Upper lobe of right lung (tissue), 1 donor: ENCODE data around the gene FRYL. TPM values are rescaled to one million over a fixed set of nuclear protein-coding genes. Genes with fewer than 3 reads are reported as not detected.
"Not testable (repeated sequence)": the region's sequence is repeated elsewhere in the genome, so short reads cannot be mapped to it uniquely, and the experiment has no call there.

Experiments
- ATAC-seq: fragments of 200-7000 bp; cut with Tn5 transposase; one replicate; pipeline ENCODE4 v1.9.1; 2020; ENCODE audit warnings: mild to moderate bottlenecking, moderate library complexity
- DNase-seq: peaks from one replicate; pipeline ENCODE4 v3.0.0-alpha.2; 2020
- H3K27ac ChIP-seq: fragments of 200-600 bp; one replicate; pipeline ENCODE4 v1.8.0; 2022
- H3K27me3 ChIP-seq: fragments of 200-600 bp; one replicate; pipeline ENCODE4 v1.8.0; 2022; ENCODE audit warnings: mild to moderate bottlenecking
- H3K36me3 ChIP-seq: fragments of 200-600 bp; one replicate; pipeline ENCODE4 v1.8.0; 2022
- H3K4me1 ChIP-seq: fragments of 200-600 bp; one replicate; pipeline ENCODE4 v1.8.0; 2022
- H3K4me3 ChIP-seq: fragments of 200-600 bp; one replicate; pipeline ENCODE4 v1.8.0; 2022; ENCODE audit warnings: mild to moderate bottlenecking
- H3K9me3 ChIP-seq: fragments of 200-600 bp; one replicate; pipeline ENCODE4 v1.8.0; 2022
- intact Hi-C: fragments of 100-400 bp; cut with DNase I; formaldehyde crosslinking; loops from one replicate; pipeline ENCODE4 v1.11.0; 2022
- total RNA-seq: library from RNA; stranded (reverse); fragmentation: NEBNext Ultra II Directional; extraction: Animal tissue kit (Norgen Biotek cat#: 25700); gene quantifications from one replicate; pipeline ENCODE4 v1.2.1, GENCODE V29; 2021
- TF ChIP-seq, protein P1 (sequence below): fragments of 200-600 bp; IDR thresholded peaks from one replicate; pipeline ENCODE4 v1.8.0; 2022; ENCODE audit warnings: antibody characterized with exemption
- donor health status: DM: no; HTN: yes; CAD: no; lungs with severe emphysema.

The FRYL gene
- total RNA-seq, 1 donor from 2014 or later, result 71.9 TPM

GRCh38 chr4:48772556-48772955, 7.5 kb downstream of the FRYL start:
- no peak for ATAC-seq
- no peaks in the 10 kb centered on the region for H3K36me3 ChIP-seq
- intact Hi-C loops, result no loop called here

DNA sequence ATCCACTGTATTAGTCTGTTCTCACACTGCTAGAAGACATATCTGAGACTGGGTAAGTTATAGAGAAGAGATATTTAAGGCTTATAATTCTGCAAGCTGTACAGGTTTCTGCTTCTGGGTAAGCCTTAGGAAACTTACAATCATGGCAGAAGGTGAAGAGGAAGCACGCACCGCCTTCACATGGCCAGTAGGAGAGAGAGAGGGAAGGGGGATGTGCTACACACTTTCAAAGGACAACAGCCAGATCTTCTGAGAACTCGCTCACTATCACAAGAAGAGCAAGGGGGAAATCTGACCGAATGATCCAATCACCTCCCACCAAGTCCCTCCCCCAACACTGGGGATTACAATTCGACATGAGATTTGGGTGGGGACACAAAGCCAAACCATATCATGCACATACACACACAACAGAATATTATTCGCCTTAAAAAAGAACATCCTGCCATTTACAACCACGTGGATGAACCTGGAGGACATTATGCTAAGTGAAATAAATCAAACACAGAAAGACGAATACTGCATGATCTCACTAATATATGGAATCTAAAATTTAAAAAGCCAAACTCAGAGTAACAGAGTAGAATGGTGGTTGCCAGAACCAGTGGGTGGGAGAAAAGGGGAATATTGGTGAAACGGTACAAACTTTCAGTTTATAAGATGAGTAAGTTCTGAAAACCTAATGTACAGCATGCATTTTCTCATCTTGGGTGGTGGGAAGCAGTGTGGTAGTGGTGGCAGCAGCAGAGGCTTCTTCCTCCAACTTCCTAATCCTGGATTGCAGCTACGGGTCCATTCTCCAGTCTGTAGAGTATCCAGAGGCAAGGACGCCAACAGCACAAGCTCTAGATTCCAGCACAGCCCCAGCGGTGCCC, 12.8 kb downstream of the FRYL start:
- Histone ChIP-seq H3K27ac (no peak overlapping the region), H3K4me3 (no peak overlapping the region), H3K9me3 (no peaks in the 10 kb centered on the region), H3K4me1 (peaks cover 12% of the 10 kb centered on the region), H3K36me3 (no peaks in the 10 kb centered on the region), H3K27me3 (no peaks in the 10 kb centered on the region)
- no peak for ATAC-seq
- TF ChIP-seq, protein P1, sequence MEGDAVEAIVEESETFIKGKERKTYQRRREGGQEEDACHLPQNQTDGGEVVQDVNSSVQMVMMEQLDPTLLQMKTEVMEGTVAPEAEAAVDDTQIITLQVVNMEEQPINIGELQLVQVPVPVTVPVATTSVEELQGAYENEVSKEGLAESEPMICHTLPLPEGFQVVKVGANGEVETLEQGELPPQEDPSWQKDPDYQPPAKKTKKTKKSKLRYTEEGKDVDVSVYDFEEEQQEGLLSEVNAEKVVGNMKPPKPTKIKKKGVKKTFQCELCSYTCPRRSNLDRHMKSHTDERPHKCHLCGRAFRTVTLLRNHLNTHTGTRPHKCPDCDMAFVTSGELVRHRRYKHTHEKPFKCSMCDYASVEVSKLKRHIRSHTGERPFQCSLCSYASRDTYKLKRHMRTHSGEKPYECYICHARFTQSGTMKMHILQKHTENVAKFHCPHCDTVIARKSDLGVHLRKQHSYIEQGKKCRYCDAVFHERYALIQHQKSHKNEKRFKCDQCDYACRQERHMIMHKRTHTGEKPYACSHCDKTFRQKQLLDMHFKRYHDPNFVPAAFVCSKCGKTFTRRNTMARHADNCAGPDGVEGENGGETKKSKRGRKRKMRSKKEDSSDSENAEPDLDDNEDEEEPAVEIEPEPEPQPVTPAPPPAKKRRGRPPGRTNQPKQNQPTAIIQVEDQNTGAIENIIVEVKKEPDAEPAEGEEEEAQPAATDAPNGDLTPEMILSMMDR, result no peak
- DNase-seq, result no peak
- intact Hi-C loops, result no loop called here

More at GRCh38 chr4:48772556-48772955, 7.5 kb downstream of the FRYL start:
- Histone ChIP-seq H3K9me3 (no peaks in the 10 kb centered on the region), H3K27ac (no peak overlapping the region), H3K4me1 (peaks cover 57% of the 10 kb centered on the region), H3K4me3 (no peak overlapping the region), H3K27me3 (no peaks in the 10 kb centered on the region)
- TF ChIP-seq, protein P1, result no peak
- DNase-seq, result no peak

DNA sequence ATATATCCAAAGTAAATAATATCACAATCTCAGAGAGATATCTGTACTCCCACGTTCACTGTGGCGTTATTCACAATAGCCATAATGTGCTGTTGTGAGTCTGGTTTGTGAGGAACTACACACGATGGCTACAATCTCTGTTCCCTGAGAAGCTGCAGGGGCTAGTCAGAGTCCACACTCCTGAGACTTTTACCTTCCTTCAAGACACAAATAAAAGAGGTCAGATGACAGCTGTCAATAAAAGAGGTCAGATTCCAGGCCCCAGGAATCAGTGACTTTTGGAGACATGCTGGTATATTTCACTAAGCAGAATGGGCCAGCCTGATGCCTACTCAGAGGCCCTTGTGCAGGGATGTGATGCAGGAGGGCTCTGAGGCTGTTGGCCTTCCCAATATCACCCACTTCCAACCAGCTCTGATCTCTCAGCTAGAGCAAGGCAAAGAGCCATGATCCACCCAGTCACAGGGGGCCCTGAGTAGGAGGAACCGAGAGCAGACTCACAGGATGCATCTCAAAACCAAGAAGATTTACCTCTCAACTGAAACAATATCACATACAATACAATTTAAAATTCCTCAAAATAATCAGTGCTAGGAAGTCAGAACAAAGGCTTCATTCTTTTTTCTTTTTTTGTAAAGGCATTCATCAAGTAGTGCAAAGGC, 13.8 kb downstream of the FRYL start:
- H3K27ac ChIP-seq, result no peak overlapping the region
- intact Hi-C loops, result no loop called here
- TF ChIP-seq, protein P1, result no peak
- ATAC-seq, result no peak
- no peaks in the 10 kb centered on the region for H3K27me3 ChIP-seq
- no peak overlapping the region for H3K4me3 ChIP-seq
- peaks cover 8% of the 10 kb centered on the region for H3K4me1 ChIP-seq
- no peaks in the 10 kb centered on the region for H3K9me3 ChIP-seq
- no peaks in the 10 kb centered on the region for H3K36me3 ChIP-seq
- no peak for DNase-seq

GRCh38 chr4:48762408-48762807, 17.7 kb downstream of the FRYL start:
- no peaks in the 10 kb centered on the region for H3K9me3 ChIP-seq
- no peak for DNase-seq
- no peaks in the 10 kb centered on the region for H3K27me3 ChIP-seq
- H3K4me1 ChIP-seq, result no peaks in the 10 kb centered on the region
- H3K27ac ChIP-seq, result no peak overlapping the region
- no peak for ATAC-seq
- no peak overlapping the region for H3K4me3 ChIP-seq
- no peaks in the 10 kb centered on the region for H3K36me3 ChIP-seq
- TF ChIP-seq, protein P1, result no peak
- intact Hi-C loops, result no loop called here

- DNase-seq, result no peak
- ATAC-seq, result no peak
- intact Hi-C loops, result no loop called here
- H3K27me3 ChIP-seq, result no peaks in the 10 kb centered on the region
- H3K36me3 ChIP-seq, result no peaks in the 10 kb centered on the region
- no peaks in the 10 kb centered on the region for H3K4me1 ChIP-seq
- TF ChIP-seq, protein P1, result no peak
- H3K9me3 ChIP-seq, result no peaks in the 10 kb centered on the region
- no peak overlapping the region for H3K27ac ChIP-seq
- no peak overlapping the region for H3K4me3 ChIP-seq
These were observed 18.8 kb downstream of the FRYL start for GRCh38 chr4:48761286-48761685.

- H3K36me3 ChIP-seq, H3K27me3 ChIP-seq, ATAC-seq, DNase-seq, H3K4me1 ChIP-seq, H3K9me3 ChIP-seq, intact Hi-C loops, H3K4me3 ChIP-seq, H3K27ac ChIP-seq: not testable (repeated sequence)
These were observed 21.4 kb downstream of the FRYL start for GRCh38 chr4:48758703-48759102.
